Esophagus muscularis mucosa (tissue), 2 donors: ENCODE results near the gene CENPC.

ENCODE experiments used
- POLR2A ChIP-seq: fragments of 450-650 bp; IDR thresholded peaks from one replicate; pipeline ENCODE4 v1.6.1; 2017; ENCODE audit warnings: antibody characterized with exemption, moderate library complexity, mild to moderate bottlenecking, low read depth
- POLR2AphosphoS5 ChIP-seq, 2 donors: sonication (generic); formaldehyde crosslinking; IDR thresholded peaks; one replicate each; pipeline ENCODE4 v1.6.1; 2017; ENCODE audit warnings: antibody characterized with exemption in 2 of 2

- TF ChIP-seq POLR2AphosphoS5 (IDR thresholded peaks at IDR 0.05): no peak
- no peak for TF ChIP-seq POLR2A
These were observed 23.1 kb downstream of the CENPC start for GRCh38 chr4:67522230-67522629.
